Large intestine (tissue), 3 donors: ENCODE results near the gene TPT1. TPM values are rescaled to one million over a fixed set of nuclear protein-coding genes. Genes with fewer than 3 reads are reported as not detected.
"Not testable (repeated sequence)": the region's sequence is repeated elsewhere in the genome, so short reads cannot be mapped to it uniquely, and the experiment has no call there.

Experiments
- DNase-seq, 2 donors: peaks; one replicate each; pipeline versions ENCODE4 v3.0.0 to v3.0.0-alpha.2; 2013
- H3K27ac ChIP-seq: one replicate; pipeline ENCODE4 v1.5.1; 2013; ENCODE audit warnings: low read length
- H3K27me3 ChIP-seq: 2 replicates; pipeline ENCODE4 v1.6.1; 2013; ENCODE audit warnings: low read length; ENCODE audit not compliant: control insufficient read depth, insufficient read depth
- H3K36me3 ChIP-seq: 2 replicates; pipeline ENCODE4 v1.6.1; 2013; ENCODE audit warnings: low read length; ENCODE audit not compliant: control insufficient read depth, insufficient read depth
- H3K4me1 ChIP-seq: one replicate; pipeline ENCODE4 v1.6.1; 2013; ENCODE audit warnings: low read length; ENCODE audit not compliant: control insufficient read depth, insufficient read depth
- H3K4me3 ChIP-seq: one replicate; pipeline ENCODE4 v1.5.1; 2013; ENCODE audit warnings: low read length
- H3K9me3 ChIP-seq: one replicate; pipeline ENCODE4 v1.6.1; 2013; ENCODE audit warnings: mild to moderate bottlenecking, low read depth, low read length, moderate library complexity; ENCODE audit not compliant: control insufficient read depth
- WGBS: methylation state at CpG from one replicate; pipeline ENCODE4 v1.1.5; 2013; ENCODE audit warnings: low lambda C conversion rate; ENCODE audit not compliant: insufficient coverage; 5-methylcytosine and 5-hydroxymethylcytosine counted together
- polyA plus RNA-seq: library from polyadenylated mRNA; unstranded; fragments of 120-200 nt; gene quantifications from one replicate; pipeline ENCODE4 v1.2.1, GENCODE V29; 2013

The TPT1 gene
- polyA plus RNA-seq, 1 donor, result 9,736 TPM

GRCh38 chr13:45305079-45305478 lies 35.9 kb downstream of the TPT1 start:
- DNase-seq, result no peak
- no peaks in the 10 kb centered on the region for H3K9me3 ChIP-seq
- 80% methylated on average over 1 of the region's 5 CpGs for WGBS
- no peaks in the 10 kb centered on the region for H3K36me3 ChIP-seq
- H3K27ac ChIP-seq, result no peak overlapping the region
- H3K4me1 ChIP-seq, result no peaks in the 10 kb centered on the region
- H3K27me3 ChIP-seq, result peaks cover 12% of the 10 kb centered on the region
- H3K4me3 ChIP-seq, result no peak overlapping the region

GRCh38 chr13:45303866-45304265 lies 37.1 kb downstream of the TPT1 start:
- whole genome bisulfite sequencing, result no CpG with 5 or more reads among the region's 5 CpGs
- DNase-seq, result no peak
- Histone ChIP-seq H3K9me3 (no peaks in the 10 kb centered on the region), H3K27me3 (peaks cover 12% of the 10 kb centered on the region), H3K4me3 (no peak overlapping the region), H3K36me3 (no peaks in the 10 kb centered on the region), H3K4me1 (no peaks in the 10 kb centered on the region), H3K27ac (no peak overlapping the region)

DNA sequence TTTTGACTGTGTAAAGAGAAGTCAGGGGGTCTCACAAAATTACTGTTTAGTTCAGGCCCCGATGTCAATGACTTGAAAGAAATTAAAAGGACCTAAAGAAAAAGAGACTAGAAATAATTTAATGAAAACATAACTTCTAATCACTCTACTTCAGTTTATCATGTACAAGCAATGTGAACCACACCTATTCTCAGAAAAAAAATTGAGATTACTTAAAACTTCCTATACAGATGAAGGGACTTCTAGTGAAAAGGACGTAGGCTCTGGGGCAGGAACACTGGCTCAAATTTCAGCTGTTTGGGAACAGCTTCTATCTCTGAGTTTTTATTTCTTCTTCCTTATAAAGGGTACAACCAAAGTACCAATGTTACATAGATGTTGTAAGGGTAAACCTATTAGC lies 38.0 kb downstream of the TPT1 start:
- no peak overlapping the region for H3K4me3 ChIP-seq
- no peak overlapping the region for H3K27ac ChIP-seq
- no peaks in the 10 kb centered on the region for H3K9me3 ChIP-seq
- H3K36me3 ChIP-seq, result no peaks in the 10 kb centered on the region
- WGBS, result 100% methylated on average over 1 of the region's 2 CpGs
- DNase-seq, result no peak
- H3K4me1 ChIP-seq, result no peaks in the 10 kb centered on the region
- H3K27me3 ChIP-seq, result peaks cover 12% of the 10 kb centered on the region

- DNase-seq, result no peak
- H3K4me1 ChIP-seq, result no peaks in the 10 kb centered on the region
- H3K4me3 ChIP-seq, result no peak overlapping the region
- WGBS, result 0% methylated on average over 1 of the region's 3 CpGs
- H3K9me3 ChIP-seq, result no peaks in the 10 kb centered on the region
- H3K27me3 ChIP-seq, result peaks cover 12% of the 10 kb centered on the region
- H3K36me3 ChIP-seq, result no peaks in the 10 kb centered on the region
- H3K27ac ChIP-seq, result no peak overlapping the region
Observed at GRCh38 chr13:45302507-45302906, 38.5 kb downstream of the TPT1 start.

DNA sequence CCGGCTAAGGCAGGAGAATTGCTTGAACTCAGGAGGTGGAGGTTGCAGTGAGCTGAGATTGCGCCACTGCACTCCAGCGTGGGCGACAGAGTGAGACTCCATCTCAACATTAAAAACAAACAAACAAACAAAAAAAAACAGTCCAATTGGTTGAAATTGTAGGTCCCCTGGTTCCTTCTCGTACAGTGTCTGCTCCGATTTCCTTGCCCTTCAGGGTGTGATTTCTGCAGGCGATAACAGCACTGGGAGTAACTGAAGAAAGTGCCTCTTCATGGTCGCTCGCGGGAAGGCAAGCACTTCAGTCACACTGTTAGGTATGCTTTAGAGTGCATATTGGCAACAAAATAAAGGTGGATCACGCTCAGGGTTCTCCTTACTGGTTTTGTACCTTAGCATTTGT lies 39.7 kb downstream of the TPT1 start:
- no peaks in the 10 kb centered on the region for H3K36me3 ChIP-seq
- H3K27me3 ChIP-seq, result peaks cover 12% of the 10 kb centered on the region
- no CpG with 5 or more reads among the region's 11 CpGs for WGBS
- no peaks in the 10 kb centered on the region for H3K9me3 ChIP-seq
- DNase-seq, result no peak
- no peaks in the 10 kb centered on the region for H3K4me1 ChIP-seq
- no peak overlapping the region for H3K4me3 ChIP-seq
- no peak overlapping the region for H3K27ac ChIP-seq

DNA sequence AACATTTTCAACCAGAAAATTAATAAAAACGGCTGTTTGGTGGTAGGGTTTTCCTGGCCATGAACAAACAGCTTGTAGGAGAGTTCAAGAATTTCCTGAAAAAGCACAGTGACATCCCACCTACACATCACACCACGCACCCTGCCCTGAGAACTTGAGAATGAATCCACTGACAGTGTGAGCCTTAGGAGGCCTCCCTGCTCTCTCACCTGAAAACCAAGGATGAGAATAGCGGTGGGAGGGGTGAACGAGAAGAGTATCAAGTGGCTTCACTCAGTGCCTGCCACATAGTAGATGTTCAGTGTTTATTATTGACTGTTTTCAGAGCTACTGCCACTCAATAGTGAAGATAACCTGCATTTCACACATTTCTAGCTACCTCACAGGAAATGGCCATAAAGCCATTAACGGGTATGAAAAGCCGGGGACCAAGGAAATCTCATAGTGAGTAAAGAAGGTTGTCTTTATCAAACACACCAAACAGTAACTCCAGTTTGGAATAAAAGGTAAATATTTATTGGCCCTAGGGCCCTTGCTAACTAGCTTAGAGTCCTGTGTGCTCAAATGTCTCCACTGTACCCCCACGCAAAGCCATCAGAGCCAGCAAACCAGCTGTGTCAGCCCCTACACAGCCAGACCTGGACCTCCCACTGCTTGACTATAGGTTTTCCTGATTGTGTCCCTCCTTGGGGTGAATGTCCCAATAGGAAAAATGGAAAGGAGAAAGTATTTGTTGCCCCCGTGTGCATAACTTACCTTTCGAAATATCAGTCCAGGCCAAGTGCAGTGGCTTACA lies 40.6 kb downstream of the TPT1 start:
- Histone ChIP-seq H3K27ac (no peak overlapping the region), H3K4me3 (no peak overlapping the region), H3K27me3 (peaks cover 12% of the 10 kb centered on the region), H3K36me3 (no peaks in the 10 kb centered on the region), H3K4me1 (no peaks in the 10 kb centered on the region), H3K9me3 (no peaks in the 10 kb centered on the region)
- 100% methylated on average over 1 of the region's 9 CpGs for WGBS
- no peak for DNase-seq

GRCh38 chr13:45299194-45299593 lies 41.8 kb downstream of the TPT1 start:
- Histone ChIP-seq H3K9me3 (no peaks in the 10 kb centered on the region), H3K27me3 (peaks cover 12% of the 10 kb centered on the region), H3K27ac (no peak overlapping the region), H3K4me3 (no peak overlapping the region), H3K36me3 (no peaks in the 10 kb centered on the region), H3K4me1 (no peaks in the 10 kb centered on the region)
- WGBS, result no CpG with 5 or more reads among the region's 3 CpGs
- no peak for DNase-seq

DNA sequence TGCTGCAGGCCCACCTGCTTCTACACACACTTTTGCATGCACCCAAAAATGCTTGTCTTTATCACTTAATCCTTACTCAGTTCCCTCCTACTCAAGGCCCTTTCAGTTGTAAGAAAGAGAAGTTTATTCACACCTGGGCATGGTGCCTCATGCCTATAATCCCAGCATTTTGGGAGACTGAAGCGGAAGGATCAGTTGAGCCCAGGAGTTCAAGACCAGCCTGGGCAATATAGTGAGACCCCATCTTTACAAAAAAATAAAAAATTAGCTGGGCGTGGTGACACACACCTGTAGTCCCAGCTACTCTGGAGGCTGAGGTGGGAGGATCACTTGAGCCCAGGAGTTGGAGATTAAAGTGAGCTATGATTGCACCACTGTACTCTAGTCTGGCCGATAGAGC lies 42.4 kb downstream of the TPT1 start:
- not testable (repeated sequence) for H3K4me3 ChIP-seq, H3K4me1 ChIP-seq, DNase-seq, H3K36me3 ChIP-seq, H3K9me3 ChIP-seq, H3K27ac ChIP-seq
- WGBS, result no CpG with 5 or more reads among the region's 3 CpGs
- peaks cover 12% of the 10 kb centered on the region for H3K27me3 ChIP-seq

- Histone ChIP-seq H3K27ac (no peak overlapping the region), H3K36me3 (no peaks in the 10 kb centered on the region), H3K4me1 (no peaks in the 10 kb centered on the region), H3K27me3 (peaks cover 12% of the 10 kb centered on the region), H3K4me3 (no peak overlapping the region), H3K9me3 (no peaks in the 10 kb centered on the region)
- WGBS, result no CpG with 5 or more reads among the region's 2 CpGs
- no peak for DNase-seq
Observed at GRCh38 chr13:45298206-45298505, 42.8 kb downstream of the TPT1 start.

DNA sequence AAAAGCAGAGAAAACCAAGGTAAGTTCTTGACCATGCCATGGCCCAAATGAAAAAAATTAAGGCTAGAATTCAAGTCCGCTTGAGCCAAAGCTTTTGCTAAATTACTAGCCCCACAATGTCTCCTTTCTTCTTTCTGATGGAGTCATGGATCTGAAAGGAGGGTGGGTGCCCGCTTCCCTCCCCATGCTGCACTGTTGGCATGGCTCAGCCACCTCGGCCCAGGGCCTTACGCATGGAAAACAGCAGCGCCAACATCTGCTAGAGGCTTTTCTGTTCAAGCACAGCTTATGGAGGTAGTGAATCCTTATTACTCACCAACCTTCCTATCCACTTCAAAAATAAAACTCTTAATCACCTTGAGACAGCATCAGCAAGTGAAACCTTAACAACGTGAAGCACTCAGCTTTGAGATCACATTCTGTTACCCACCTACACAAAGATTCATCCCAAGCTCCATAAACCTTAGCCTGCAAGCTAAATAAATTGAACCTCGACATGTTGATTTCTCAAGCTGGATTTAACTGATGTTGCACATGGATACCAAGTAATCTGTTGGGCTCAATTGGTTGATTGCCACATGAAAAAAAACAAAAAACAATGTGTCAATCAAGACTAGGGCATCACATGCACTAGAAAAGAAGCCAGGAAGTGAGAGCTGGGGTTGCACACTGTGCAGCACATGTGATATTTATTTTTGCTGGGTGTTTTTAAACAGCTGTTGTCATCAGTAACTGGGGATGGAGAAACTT lies 43.4 kb downstream of the TPT1 start:
- Histone ChIP-seq H3K9me3 (no peaks in the 10 kb centered on the region), H3K4me3 (no peak overlapping the region), H3K4me1 (no peaks in the 10 kb centered on the region), H3K27me3 (peaks cover 11% of the 10 kb centered on the region), H3K27ac (no peak overlapping the region), H3K36me3 (no peaks in the 10 kb centered on the region)
- no peak for DNase-seq
- 63% methylated on average over 1 of the region's 7 CpGs for WGBS

DNA sequence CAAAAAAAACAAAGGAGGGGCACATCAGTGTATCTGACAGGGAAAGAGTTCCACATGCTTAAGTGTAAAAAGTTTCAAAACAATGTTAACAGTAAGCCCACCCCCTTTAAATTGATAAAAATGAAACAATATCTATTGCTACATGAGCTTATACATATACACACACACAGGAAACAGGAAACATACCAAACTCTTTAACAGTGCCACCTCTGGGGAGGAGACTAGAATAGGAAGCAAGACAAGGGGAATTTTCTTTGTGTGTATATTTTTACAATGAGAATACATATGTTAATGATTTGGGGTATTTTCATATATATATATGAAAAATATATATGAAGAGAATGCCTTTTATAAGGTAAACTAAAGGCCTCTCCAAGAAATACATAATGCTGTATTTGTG lies 44.7 kb downstream of the TPT1 start:
- H3K27ac ChIP-seq, result no peak overlapping the region
- H3K36me3 ChIP-seq, result no peaks in the 10 kb centered on the region
- no peak overlapping the region for H3K4me3 ChIP-seq
- no peak for DNase-seq
- H3K27me3 ChIP-seq, result peaks cover 2% of the 10 kb centered on the region
- no peaks in the 10 kb centered on the region for H3K9me3 ChIP-seq
- no peaks in the 10 kb centered on the region for H3K4me1 ChIP-seq
